ENCODE measurements around the gene TRAF3IP3.

The TRAF3IP3 gene

DNA sequence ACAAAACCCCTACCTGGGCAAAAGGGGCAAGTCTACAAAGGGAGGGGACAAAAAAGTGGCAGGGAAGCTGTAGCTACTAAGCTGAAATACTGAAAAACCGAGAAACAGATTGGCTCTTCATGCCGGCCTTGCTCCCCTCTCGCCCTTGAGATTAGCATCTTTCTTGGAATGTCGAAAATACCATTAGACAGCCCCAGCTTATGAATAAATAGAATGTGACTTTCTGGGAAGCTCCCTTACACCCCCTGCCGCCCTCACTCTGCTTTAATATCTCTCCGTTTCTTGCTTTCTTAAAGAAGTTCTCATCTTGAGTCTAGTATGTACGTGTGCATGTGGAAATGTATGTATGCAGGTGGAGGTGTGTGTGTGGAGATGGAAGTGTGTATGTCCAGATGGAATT, 14.1 kb downstream of the TRAF3IP3 start:
- no peak overlapping the region for H3K27ac Mint-ChIP-seq
- no peak for ATAC-seq
- no peaks in the 10 kb centered on the region for H3K9me3 Mint-ChIP-seq

DNA sequence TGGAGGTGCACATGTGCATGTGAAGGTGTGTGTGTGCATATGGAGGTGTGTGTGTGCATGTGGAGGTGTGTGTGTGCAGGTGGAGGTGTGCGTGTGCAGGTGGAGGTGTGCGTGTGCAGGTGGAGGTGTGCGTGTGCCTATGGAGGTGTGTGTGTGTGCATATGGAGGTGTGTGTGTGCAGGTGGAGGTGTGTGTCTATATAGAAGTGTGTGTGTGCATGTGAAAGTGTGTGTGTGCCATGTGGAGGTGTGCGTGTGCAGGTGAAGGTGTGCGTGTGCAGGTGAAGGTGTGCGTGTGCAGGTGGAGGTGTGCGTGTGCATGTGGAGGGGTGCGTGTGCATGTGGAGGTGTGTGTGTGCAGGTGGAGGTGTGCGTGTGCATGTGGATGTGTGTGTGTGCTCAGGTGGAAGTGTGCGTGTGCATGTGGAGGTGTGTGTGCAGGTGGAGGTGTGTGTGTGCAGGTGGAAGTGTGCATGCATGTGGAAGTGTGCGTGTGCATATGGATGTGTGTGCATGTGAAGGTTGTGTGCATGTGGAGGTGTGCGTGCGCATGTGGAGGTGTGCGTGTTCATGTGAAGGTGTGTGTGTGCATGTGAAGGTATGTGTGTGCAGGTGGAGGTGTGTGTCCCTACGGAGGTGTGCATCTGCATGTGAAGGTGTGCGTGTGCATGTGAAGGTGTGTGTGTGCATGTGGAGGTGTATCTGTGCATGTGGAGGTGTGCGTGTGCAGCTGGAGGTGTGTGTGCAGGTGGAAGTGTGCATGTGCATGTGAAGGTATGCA, 15.0 kb downstream of the TRAF3IP3 start:
- Mint-ChIP-seq H3K27ac (no peak overlapping the region), H3K36me3 (peaks cover 44% of the 10 kb centered on the region), H3K27me3 (no peaks in the 10 kb centered on the region), H3K9me3 (no peaks in the 10 kb centered on the region), H3K4me1 (peaks cover 13% of the 10 kb centered on the region), H3K4me3 (no peak overlapping the region)
- ATAC-seq = no peak

More for the DNA sequence above, 14.1 kb downstream of the TRAF3IP3 start:
- H3K4me3 Mint-ChIP-seq = no peak overlapping the region
- H3K36me3 Mint-ChIP-seq = peaks cover 43% of the 10 kb centered on the region
- H3K4me1 Mint-ChIP-seq = peaks cover 19% of the 10 kb centered on the region
- no peaks in the 10 kb centered on the region for H3K27me3 Mint-ChIP-seq

DNA sequence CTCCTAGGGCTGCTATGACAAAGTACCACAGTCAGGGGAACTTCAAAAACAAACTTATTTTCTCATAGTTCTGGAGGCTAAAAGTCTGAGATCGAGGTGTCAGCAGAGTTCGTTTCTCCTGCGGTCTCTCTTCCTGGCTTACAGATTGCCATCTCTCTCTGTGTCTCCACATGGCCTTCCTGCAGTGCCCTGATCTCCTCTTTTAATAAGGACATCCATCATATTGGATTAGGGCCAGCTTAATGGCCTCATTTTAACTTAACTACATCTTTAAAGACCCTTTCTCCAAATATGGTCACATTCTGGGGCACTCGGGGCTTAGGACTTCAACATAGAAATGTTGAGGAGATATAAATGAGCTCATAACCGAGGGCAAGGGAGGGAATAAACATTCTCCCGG, 16.3 kb downstream of the TRAF3IP3 start:
- Mint-ChIP-seq H3K9me3 (no peaks in the 10 kb centered on the region), H3K36me3 (peaks cover 35% of the 10 kb centered on the region), H3K27ac (no peak overlapping the region), H3K4me3 (no peak overlapping the region), H3K4me1 (no peaks in the 10 kb centered on the region), H3K27me3 (no peaks in the 10 kb centered on the region)
- ATAC-seq = no peak

DNA sequence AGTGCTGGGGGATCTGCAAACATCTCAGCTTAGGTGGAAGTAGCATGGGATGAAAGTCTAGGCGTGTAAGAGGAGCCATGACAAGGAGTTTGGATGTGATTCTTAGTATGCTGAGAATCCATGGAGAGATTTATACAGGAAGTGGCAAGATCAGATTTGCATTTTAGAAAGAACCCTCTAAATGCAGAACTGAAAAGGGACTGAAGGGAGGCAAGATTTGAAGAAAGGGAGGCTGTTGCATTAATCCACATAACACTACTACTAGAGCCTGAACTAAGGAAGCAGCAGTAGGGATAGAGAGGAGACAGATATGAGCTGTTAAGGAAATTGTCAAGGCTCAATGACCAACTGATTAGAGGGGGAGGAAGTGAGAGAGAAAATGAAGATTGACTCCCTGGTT, 18.7 kb downstream of the TRAF3IP3 start:
- Mint-ChIP-seq H3K36me3 (peaks cover 52% of the 10 kb centered on the region), H3K4me1 (no peaks in the 10 kb centered on the region), H3K9me3 (no peaks in the 10 kb centered on the region), H3K27ac (no peak overlapping the region), H3K4me3 (peak overlapping the region; percentile 34), H3K27me3 (no peaks in the 10 kb centered on the region)
- ATAC-seq = peak; percentile 72

DNA sequence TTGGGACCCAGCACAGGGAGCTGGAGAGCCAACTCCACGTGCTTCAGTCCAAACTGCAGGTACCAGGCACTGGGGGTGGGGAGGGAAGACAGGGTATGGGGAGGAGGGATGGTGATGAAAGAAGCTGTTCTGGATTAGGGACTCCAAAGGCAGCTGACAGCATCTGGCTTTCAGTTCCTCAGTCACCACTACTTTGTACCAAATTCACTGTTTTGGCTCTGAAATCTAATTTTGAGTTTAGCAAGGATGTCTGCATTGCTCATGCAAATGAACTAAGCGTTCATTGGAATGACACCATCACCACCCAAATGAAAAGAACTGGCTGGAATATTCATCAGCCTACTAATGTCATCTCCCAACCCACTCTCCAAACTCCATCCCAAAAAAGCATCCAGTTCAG, 19.8 kb downstream of the TRAF3IP3 start:
- H3K9me3 Mint-ChIP-seq = no peaks in the 10 kb centered on the region
- ATAC-seq = no peak
- H3K4me3 Mint-ChIP-seq = no peak overlapping the region
- H3K36me3 Mint-ChIP-seq = peaks cover 62% of the 10 kb centered on the region
- H3K27ac Mint-ChIP-seq = no peak overlapping the region
- no peaks in the 10 kb centered on the region for H3K27me3 Mint-ChIP-seq
- H3K4me1 Mint-ChIP-seq = no peaks in the 10 kb centered on the region

DNA sequence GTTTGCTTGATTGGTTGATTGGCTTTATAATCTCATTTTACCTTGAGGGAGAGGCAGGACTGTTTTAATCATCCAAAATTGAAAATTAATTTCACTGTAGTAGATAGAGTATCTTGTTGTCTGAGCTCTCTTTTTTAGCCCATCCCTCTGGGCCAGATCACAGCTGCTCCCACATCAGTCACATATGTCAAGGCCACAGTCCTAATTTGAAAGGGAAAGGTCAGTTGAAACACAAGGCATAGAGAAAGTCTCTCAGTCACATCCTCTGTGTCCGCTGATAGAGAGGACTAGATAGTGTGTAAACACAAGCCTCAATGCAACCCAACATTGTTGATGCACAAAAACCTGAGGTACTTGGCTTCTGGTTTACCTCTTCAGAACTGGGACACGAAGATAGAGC, 21.7 kb downstream of the TRAF3IP3 start:
- H3K27me3 Mint-ChIP-seq = no peaks in the 10 kb centered on the region
- no peak overlapping the region for H3K27ac Mint-ChIP-seq
- no peak overlapping the region for H3K4me3 Mint-ChIP-seq
- no peaks in the 10 kb centered on the region for H3K4me1 Mint-ChIP-seq
- H3K9me3 Mint-ChIP-seq = no peaks in the 10 kb centered on the region
- H3K36me3 Mint-ChIP-seq = peaks cover 75% of the 10 kb centered on the region
- no peak for ATAC-seq

DNA sequence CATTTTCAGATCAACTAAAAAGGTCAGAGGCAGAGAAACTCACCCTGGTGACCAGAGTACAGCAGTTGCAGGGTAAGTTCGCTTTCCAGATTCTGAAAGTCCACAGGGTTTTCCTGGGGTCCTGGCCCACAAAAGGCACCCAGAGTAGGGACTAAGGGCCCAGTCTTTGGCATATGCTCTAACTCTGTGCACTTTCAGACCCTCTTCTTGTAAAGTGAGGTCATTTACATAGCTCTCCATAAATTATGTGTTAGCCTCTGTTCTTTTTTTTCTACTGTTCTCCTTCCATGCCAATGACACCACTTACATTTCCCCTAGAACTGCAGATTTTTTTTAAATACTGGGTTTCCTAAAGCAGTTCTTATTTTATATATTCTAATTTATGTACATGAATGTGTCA, 22.2 kb downstream of the TRAF3IP3 start:
- ATAC-seq = no peak
- Mint-ChIP-seq H3K27me3 (no peaks in the 10 kb centered on the region), H3K4me1 (peaks cover under 1% of the 10 kb centered on the region), H3K36me3 (peaks cover 73% of the 10 kb centered on the region), H3K4me3 (no peak overlapping the region), H3K9me3 (no peaks in the 10 kb centered on the region), H3K27ac (no peak overlapping the region)

DNA sequence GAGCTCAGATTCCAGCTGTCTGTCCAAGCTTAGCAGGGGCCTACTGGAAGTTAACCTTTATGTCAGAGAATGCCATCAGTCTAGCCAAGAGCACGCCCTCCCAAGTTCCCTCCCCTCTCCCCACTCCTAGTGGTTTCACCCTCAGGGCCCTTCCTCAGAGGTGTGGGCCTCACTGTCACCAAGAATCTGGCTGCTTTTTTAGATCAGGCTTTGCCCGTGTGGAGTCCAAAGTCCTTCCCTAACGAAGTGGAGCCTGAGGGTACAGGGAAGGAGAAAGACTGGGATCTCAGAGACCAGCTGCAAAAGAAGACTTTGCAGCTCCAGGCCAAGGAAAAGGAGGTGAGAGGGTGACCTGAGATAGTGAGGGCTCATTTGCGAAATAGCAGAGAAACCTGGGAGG, 24.4 kb downstream of the TRAF3IP3 start:
- Mint-ChIP-seq H3K4me3 (no peak overlapping the region), H3K36me3 (peaks cover 60% of the 10 kb centered on the region), H3K27me3 (no peaks in the 10 kb centered on the region), H3K27ac (peak overlapping the region; percentile 43), H3K4me1 (peaks cover 20% of the 10 kb centered on the region), H3K9me3 (no peaks in the 10 kb centered on the region)
- ATAC-seq = no peak

DNA sequence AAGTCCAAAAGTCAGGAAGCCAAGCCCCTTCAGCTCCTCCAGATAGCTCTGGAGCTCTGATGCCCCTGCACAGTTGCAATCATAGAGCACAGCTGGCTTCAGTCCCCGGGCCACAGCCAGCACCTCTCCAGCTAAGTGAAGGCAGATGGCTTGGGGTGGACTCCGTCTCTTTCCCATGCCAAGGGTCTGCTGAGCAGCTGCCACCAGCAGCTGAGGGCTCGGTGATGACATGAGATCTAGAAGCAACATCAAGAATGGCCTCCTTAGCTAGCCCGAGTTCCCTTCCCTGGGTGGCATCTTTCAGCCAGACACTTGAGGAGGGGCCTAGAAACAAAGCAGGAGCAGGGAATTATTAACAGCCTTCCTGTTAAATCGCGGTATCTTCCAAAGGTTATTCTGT, 27.5 kb downstream of the TRAF3IP3 start:
- H3K4me1 Mint-ChIP-seq = peaks cover 20% of the 10 kb centered on the region
- no peaks in the 10 kb centered on the region for H3K9me3 Mint-ChIP-seq
- ATAC-seq = no peak
- H3K36me3 Mint-ChIP-seq = peaks cover 38% of the 10 kb centered on the region
- H3K27me3 Mint-ChIP-seq = peaks cover 18% of the 10 kb centered on the region
- H3K27ac Mint-ChIP-seq = peak overlapping the region; percentile 93
- peak overlapping the region; percentile 88 for H3K4me3 Mint-ChIP-seq

DNA sequence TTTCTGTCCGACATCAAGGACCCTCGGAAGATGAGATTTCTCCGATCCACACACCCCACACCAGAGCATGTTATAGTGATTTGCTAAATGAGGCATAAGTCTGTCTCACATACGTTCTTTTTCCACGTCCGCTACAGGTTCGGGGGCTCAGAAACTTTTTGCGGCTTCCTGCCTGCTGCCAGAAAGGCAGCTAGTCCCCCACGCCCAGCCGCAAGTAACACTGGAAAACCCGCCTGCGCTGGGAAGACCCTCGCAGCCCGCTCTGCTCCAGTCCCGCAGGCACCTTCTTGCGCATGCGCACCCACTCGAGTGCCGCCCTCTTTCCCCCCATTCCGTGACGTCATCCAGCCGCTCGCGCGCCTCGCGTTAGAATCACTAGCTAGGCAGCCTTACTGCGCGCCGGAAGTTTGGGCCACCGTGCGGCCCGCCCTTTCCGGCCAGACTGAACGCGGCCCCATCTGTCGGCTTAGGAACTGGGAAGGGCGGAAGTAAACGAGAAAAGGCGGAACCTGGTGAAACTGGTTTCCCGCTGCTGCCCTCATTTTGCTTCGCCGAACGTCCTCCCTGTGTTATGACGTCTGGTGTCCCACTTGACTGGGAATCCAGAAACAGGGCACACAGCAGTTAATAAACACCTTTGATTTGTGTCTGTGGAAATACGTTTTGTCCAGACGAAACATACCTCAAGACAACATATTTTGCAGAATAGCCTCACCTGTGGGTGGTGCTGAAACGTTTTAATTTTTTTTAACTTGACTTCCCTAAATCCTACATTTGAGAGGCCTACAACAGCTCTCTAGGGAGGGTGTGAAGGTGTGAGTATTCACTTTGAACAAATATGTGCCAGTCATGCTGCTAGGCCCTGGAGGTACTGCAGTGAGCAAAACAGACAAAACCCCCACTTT, 28.7 kb downstream of the TRAF3IP3 start, which contains the start of gene C1orf74:
Gene C1orf74 (minus strand): TSS at position 295 of the 905 bp plus-strand sequence. CDS start 925 bp downstream, outside the sequence.
- Mint-ChIP-seq H3K36me3 (peaks cover 26% of the 10 kb centered on the region), H3K27ac (peak within 1 kb of the TSS; percentile 93), H3K4me1 (peaks cover 20% of the 10 kb centered on the region), H3K27me3 (peaks cover 18% of the 10 kb centered on the region), H3K9me3 (no peaks in the 10 kb centered on the region), H3K4me3 (peak within 1 kb of the TSS; percentile 88)
- ATAC-seq = peak; percentile 100

DNA sequence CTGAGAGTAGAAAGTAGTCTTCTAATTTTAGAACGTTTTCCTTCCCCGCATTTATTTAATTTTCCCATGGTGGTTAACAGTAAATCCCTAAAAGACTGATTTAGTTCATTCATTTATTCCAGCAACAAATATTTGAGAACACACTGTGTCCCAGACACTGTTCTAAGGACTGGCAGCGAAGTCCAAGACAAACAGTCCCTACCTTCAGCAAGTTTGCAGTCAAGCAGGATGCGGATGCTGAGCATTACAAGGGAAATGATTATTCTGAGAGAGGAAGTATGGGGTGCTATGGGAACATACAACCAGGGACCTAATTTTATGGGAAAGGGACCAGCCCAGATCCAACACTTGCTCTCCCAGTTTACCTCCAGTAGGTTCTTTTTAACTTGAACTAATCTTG, 29.7 kb downstream of the TRAF3IP3 start:
- H3K9me3 Mint-ChIP-seq = no peaks in the 10 kb centered on the region
- no peak overlapping the region for H3K4me3 Mint-ChIP-seq
- ATAC-seq = no peak
- H3K27ac Mint-ChIP-seq = peak overlapping the region; percentile 93
- H3K36me3 Mint-ChIP-seq = peaks cover 16% of the 10 kb centered on the region
- H3K4me1 Mint-ChIP-seq = peaks cover 20% of the 10 kb centered on the region
- peaks cover 18% of the 10 kb centered on the region for H3K27me3 Mint-ChIP-seq

DNA sequence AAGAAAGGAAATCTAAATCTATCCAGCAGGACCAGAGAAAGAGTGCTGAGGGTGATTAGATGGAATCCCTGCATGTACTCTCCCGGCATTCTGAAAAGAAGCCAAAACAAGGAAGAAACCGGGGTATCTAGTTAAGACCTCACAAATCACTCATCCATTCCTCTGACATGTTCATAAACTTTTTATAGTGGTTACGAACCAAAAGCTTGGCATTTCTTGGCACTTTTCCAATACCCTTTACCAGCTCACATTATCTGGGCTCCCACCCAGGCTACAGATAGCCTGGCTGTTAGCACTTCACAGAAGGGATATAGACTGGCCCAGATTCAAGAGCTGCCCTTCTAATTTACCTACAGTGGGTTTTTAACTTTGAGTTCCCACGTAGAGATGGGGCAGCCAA, 30.3 kb downstream of the TRAF3IP3 start:
- Mint-ChIP-seq H3K27me3 (peaks cover 18% of the 10 kb centered on the region), H3K4me3 (no peak overlapping the region), H3K36me3 (peaks cover 13% of the 10 kb centered on the region), H3K4me1 (peaks cover 20% of the 10 kb centered on the region), H3K9me3 (no peaks in the 10 kb centered on the region), H3K27ac (no peak overlapping the region)
- no peak for ATAC-seq

DNA sequence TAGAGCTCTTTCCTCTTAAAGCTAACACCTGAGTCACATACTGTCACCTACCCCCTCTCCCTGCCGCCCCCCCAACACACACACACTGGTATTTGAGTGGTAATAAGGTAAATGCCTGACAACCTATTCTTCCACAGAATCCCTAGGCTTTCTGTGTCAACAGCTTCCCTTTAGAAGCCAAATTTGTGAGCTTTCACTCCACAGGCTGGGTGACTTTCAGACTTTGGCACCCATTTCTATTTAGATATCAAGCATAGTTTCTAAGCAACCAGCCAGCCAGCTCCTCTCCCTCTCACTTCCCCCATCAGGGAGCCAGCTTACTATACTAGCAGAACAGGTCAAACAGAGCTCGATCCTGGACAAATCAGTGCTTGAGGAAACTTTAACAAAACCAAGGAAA, 31.7 kb downstream of the TRAF3IP3 start:
- Mint-ChIP-seq H3K27me3 (peaks cover 18% of the 10 kb centered on the region), H3K27ac (no peak overlapping the region), H3K9me3 (no peaks in the 10 kb centered on the region), H3K4me1 (peaks cover 20% of the 10 kb centered on the region), H3K36me3 (peaks cover 2% of the 10 kb centered on the region), H3K4me3 (no peak overlapping the region)
- no peak for ATAC-seq

DNA sequence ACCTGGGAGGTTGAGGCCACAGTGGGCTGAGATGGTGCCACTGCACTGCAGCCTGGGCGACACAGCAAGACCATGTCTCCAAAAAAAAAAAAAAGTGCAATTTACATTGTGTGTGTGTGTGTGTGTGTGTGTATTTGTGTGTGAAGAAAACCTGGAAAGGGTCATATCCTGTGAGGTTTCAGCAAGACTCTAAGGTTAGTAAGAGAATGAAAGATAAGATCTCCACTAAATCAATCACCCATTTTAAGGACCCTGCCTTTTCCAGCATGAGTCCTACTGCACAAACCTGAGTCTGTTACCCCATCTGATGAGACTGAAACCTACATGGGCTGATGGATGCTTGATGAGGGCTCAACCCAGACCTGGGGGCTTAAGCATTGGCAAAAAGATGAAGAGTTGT, 33.4 kb downstream of the TRAF3IP3 start:
- ATAC-seq = no peak
- Mint-ChIP-seq H3K27ac (no peak overlapping the region), H3K36me3 (no peaks in the 10 kb centered on the region), H3K9me3 (no peaks in the 10 kb centered on the region), H3K4me3 (no peak overlapping the region), H3K4me1 (peaks cover 8% of the 10 kb centered on the region), H3K27me3 (peaks cover 18% of the 10 kb centered on the region)

DNA sequence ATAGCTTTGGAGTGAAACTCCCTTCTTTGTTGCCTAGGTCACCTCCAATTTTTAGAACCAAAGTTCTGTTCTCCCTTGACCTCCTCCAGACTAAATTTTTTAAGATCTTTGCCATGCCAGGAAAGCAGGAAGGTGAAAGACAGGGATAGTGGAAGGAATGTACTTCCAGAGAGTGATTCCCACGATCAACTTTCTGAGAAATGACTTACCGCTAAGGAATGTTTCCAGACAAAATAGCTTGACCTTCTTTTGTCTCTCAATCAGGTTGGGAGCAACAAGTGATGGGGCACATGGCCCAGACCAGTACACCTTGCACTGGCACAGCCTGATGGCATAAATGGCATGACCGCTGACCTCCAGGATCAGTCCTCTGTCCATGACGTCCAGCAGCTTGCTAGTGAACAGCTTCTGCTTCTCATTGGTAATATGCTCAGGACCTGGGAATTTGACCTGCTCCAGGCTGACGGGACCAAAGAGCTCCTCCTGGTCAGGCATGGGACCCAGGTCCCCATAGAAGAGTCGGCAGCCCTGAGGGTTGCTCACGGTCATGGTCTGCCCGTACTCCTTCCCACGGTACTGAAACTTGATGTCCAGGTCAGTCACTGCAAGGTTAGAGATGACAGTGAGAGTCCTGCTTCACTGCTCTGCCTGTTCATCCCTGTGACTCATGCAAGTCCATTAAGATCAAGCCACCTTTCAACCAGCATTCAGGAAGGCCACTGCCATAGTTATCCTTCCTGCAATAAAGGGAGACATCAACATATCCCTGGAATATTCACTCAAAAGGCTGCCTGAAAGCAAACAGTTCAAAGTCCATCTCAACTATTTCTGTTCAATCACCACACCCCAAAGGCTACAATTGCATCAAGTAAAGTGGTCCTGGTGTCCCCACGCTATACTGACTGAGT, 34.7 kb downstream of the TRAF3IP3 start:
- Mint-ChIP-seq H3K4me3 (no peak overlapping the region), H3K27me3 (peaks cover 24% of the 10 kb centered on the region), H3K36me3 (peaks cover 6% of the 10 kb centered on the region), H3K4me1 (no peaks in the 10 kb centered on the region), H3K27ac (no peak overlapping the region), H3K9me3 (no peaks in the 10 kb centered on the region)
- ATAC-seq = no peak
